Neural cell (in vitro differentiated cells): ENCODE data around the gene RAPGEF4. TPM values are rescaled to one million over a fixed set of nuclear protein-coding genes. Genes with fewer than 3 reads are reported as not detected.

ENCODE experiments used
- H2AFZ ChIP-seq: fragments of 200-600, 300-800 bp; sonication (generic), shearing (Covaris generic); 2 replicates; pipeline ENCODE4 v1.6.0; 2014; ENCODE audit warnings: low read depth, mild to moderate bottlenecking, antibody characterized with exemption, low read length, moderate library complexity
- H3F3A ChIP-seq: fragments of 200-600 bp; shearing (Covaris generic); 2 replicates; pipeline ENCODE4 v1.6.1; 2016; ENCODE audit warnings: mild to moderate bottlenecking, moderate library complexity, mixed read lengths, antibody characterized with exemption, low read length; ENCODE audit not compliant: insufficient read depth, poor library complexity, severe bottlenecking
- H3K27ac ChIP-seq: fragments of 200-600, 300-800 bp; sonication (generic), shearing (Covaris generic); 2 replicates; pipeline ENCODE4 v1.5.1; 2014; ENCODE audit warnings: mild to moderate bottlenecking, low read length, moderate library complexity
- H3K27me3 ChIP-seq: fragments of 300-800, 200-600 bp; sonication (generic), shearing (Covaris generic); 2 replicates; pipeline ENCODE4 v1.6.0; 2014; ENCODE audit warnings: mild to moderate bottlenecking, low read depth, low read length, moderate library complexity; ENCODE audit not compliant: insufficient read depth
- H3K36me3 ChIP-seq: fragments of 300-800, 200-600 bp; sonication (generic), shearing (Covaris generic); 2 replicates; pipeline ENCODE4 v1.5.1; 2014; ENCODE audit warnings: mild to moderate bottlenecking, antibody characterized with exemption, low read length, moderate library complexity; ENCODE audit not compliant: insufficient read depth
- H3K4me2 ChIP-seq: fragments of 300-800, 200-600 bp; sonication (generic), shearing (Covaris generic); 2 replicates; pipeline ENCODE4 v1.6.0; 2014; ENCODE audit warnings: mild to moderate bottlenecking, low read length
- H3K4me3 ChIP-seq: fragments of 300-800, 200-600 bp; sonication (generic), shearing (Covaris generic); 2 replicates; pipeline ENCODE4 v1.5.1; 2014; ENCODE audit warnings: mild to moderate bottlenecking, low read length, moderate library complexity
- H3K79me2 ChIP-seq: fragments of 200-600 bp; shearing (Covaris generic); replicated peaks from 2 replicates; pipeline ENCODE4 v1.6.0; 2014; ENCODE audit warnings: mild to moderate bottlenecking, low read length, moderate library complexity; ENCODE audit not compliant: insufficient read depth
- H3K9ac ChIP-seq: fragments of 300-800, 200-600 bp; sonication (generic), shearing (Covaris generic); 2 replicates; pipeline ENCODE4 v1.6.1; 2016; ENCODE audit warnings: mild to moderate bottlenecking, low read length, mixed read lengths
- H3K9me2 ChIP-seq: fragments of 200-600 bp; shearing (Covaris generic); 2 replicates; pipeline ENCODE4 v1.6.1; 2016; ENCODE audit warnings: mild to moderate bottlenecking, low read length, mixed read lengths; ENCODE audit not compliant: insufficient read depth
- H3K9me3 ChIP-seq: fragments of 200-600, 300-800 bp; sonication (generic), shearing (Covaris generic); 2 replicates; pipeline ENCODE4 v1.6.1; 2016; ENCODE audit warnings: mild to moderate bottlenecking, mixed run types, low read length, moderate library complexity, mixed read lengths
- H4K20me1 ChIP-seq: fragments of 200-600 bp; shearing (Covaris generic); 2 replicates; pipeline ENCODE4 v1.6.1; 2016; ENCODE audit warnings: mild to moderate bottlenecking, mixed run types; ENCODE audit not compliant: insufficient read depth
- EP300 ChIP-seq: fragments of 450-650 bp; conservative IDR thresholded peaks from 2 replicates; pipeline ENCODE4 v1.6.1; 2014; ENCODE audit warnings: antibody characterized with exemption, mild to moderate bottlenecking, moderate library complexity; ENCODE audit not compliant: poor library complexity, severe bottlenecking
- EZH2 ChIP-seq: fragments of 200-600, 300-800 bp; shearing (Covaris generic), sonication (generic); IDR thresholded peaks from 2 replicates; pipeline ENCODE4 v1.6.1; 2014; ENCODE audit warnings: antibody characterized with exemption, low read length, borderline replicate concordance, mild to moderate bottlenecking; ENCODE audit not compliant: insufficient read depth, poor library complexity, severe bottlenecking
- MXI1 ChIP-seq: fragments of 450-650 bp; conservative IDR thresholded peaks from 2 replicates; pipeline ENCODE4 v1.6.1; 2014; ENCODE audit warnings: antibody characterized with exemption, mild to moderate bottlenecking; ENCODE audit not compliant: poor library complexity, severe bottlenecking
- POLR2AphosphoS5 ChIP-seq: IDR thresholded peaks from 2 replicates; pipeline ENCODE4 v1.6.1; 2012
- RAD21 ChIP-seq: fragments of 450-650 bp; conservative IDR thresholded peaks from 2 replicates; pipeline ENCODE4 v1.6.1; 2014; ENCODE audit warnings: antibody characterized with exemption, mild to moderate bottlenecking, moderate library complexity
- SMC3 ChIP-seq: fragments of 450-650 bp; conservative IDR thresholded peaks from 2 replicates; pipeline ENCODE4 v1.6.1; 2014; ENCODE audit warnings: antibody characterized with exemption, mild to moderate bottlenecking, moderate library complexity; ENCODE audit not compliant: poor library complexity
- TAF1 ChIP-seq: IDR thresholded peaks from 2 replicates; pipeline ENCODE4 v1.6.1; 2012; ENCODE audit warnings: low read depth
- polyA plus RNA-seq: library from polyadenylated mRNA; depleted of rRNA; stranded (reverse); fragments of >200 nt; gene quantifications from 2 replicates; pipeline ENCODE4 v1.2.3, GENCODE V29; 2014
- TF ChIP-seq, protein P1 (sequence below): IDR thresholded peaks from 2 replicates; pipeline ENCODE4 v1.6.1; 2012; ENCODE audit warnings: borderline replicate concordance
- TF ChIP-seq, protein P2 (sequence below): fragments of 450-650 bp; IDR thresholded peaks from 2 replicates; pipeline ENCODE4 v1.5.1; 2014; ENCODE audit warnings: antibody characterized with exemption, mild to moderate bottlenecking, moderate library complexity; ENCODE audit not compliant: poor library complexity, severe bottlenecking

RAPGEF4 gene
- polyA plus RNA-seq, 1 donor from 2014 or later: 10.4 TPM

GRCh38 chr2:173059971-173060461 is 324.4 kb downstream of the RAPGEF4 start:
- no peaks in the 10 kb centered on the region for H3K36me3 ChIP-seq
- no peak overlapping the region for H3K4me3 ChIP-seq
- no peak overlapping the region for H3K4me2 ChIP-seq
- H3F3A ChIP-seq: no peaks in the 10 kb centered on the region
- H3K9me3 ChIP-seq: no peaks in the 10 kb centered on the region
- no peak overlapping the region for H3K27ac ChIP-seq
- H2AFZ ChIP-seq: no peak overlapping the region
- no peaks in the 10 kb centered on the region for H3K79me2 ChIP-seq
- H3K9me2 ChIP-seq: no peaks in the 10 kb centered on the region
- TF ChIP-seq, protein P1, sequence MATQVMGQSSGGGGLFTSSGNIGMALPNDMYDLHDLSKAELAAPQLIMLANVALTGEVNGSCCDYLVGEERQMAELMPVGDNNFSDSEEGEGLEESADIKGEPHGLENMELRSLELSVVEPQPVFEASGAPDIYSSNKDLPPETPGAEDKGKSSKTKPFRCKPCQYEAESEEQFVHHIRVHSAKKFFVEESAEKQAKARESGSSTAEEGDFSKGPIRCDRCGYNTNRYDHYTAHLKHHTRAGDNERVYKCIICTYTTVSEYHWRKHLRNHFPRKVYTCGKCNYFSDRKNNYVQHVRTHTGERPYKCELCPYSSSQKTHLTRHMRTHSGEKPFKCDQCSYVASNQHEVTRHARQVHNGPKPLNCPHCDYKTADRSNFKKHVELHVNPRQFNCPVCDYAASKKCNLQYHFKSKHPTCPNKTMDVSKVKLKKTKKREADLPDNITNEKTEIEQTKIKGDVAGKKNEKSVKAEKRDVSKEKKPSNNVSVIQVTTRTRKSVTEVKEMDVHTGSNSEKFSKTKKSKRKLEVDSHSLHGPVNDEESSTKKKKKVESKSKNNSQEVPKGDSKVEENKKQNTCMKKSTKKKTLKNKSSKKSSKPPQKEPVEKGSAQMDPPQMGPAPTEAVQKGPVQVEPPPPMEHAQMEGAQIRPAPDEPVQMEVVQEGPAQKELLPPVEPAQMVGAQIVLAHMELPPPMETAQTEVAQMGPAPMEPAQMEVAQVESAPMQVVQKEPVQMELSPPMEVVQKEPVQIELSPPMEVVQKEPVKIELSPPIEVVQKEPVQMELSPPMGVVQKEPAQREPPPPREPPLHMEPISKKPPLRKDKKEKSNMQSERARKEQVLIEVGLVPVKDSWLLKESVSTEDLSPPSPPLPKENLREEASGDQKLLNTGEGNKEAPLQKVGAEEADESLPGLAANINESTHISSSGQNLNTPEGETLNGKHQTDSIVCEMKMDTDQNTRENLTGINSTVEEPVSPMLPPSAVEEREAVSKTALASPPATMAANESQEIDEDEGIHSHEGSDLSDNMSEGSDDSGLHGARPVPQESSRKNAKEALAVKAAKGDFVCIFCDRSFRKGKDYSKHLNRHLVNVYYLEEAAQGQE: no peak
- TF ChIP-seq EZH2 (no peak), TAF1 (no peak), EP300 (no peak), POLR2AphosphoS5 (no peak), SMC3 (no peak), RAD21 (no peak), MXI1 (no peak)
- TF ChIP-seq, protein P2, sequence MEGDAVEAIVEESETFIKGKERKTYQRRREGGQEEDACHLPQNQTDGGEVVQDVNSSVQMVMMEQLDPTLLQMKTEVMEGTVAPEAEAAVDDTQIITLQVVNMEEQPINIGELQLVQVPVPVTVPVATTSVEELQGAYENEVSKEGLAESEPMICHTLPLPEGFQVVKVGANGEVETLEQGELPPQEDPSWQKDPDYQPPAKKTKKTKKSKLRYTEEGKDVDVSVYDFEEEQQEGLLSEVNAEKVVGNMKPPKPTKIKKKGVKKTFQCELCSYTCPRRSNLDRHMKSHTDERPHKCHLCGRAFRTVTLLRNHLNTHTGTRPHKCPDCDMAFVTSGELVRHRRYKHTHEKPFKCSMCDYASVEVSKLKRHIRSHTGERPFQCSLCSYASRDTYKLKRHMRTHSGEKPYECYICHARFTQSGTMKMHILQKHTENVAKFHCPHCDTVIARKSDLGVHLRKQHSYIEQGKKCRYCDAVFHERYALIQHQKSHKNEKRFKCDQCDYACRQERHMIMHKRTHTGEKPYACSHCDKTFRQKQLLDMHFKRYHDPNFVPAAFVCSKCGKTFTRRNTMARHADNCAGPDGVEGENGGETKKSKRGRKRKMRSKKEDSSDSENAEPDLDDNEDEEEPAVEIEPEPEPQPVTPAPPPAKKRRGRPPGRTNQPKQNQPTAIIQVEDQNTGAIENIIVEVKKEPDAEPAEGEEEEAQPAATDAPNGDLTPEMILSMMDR: no peak
- no peaks in the 10 kb centered on the region for H4K20me1 ChIP-seq
- H3K27me3 ChIP-seq: no peaks in the 10 kb centered on the region
- no peak overlapping the region for H3K9ac ChIP-seq

- no peak overlapping the region for H3K9ac ChIP-seq
- no peak overlapping the region for H2AFZ ChIP-seq
- H3K4me3 ChIP-seq: no peak overlapping the region
- H3K9me3 ChIP-seq: no peaks in the 10 kb centered on the region
- no peaks in the 10 kb centered on the region for H3K27me3 ChIP-seq
- no peaks in the 10 kb centered on the region for H3F3A ChIP-seq
- H3K9me2 ChIP-seq: no peaks in the 10 kb centered on the region
- TF ChIP-seq EZH2: no peak
- no peak for TF ChIP-seq MXI1
- TF ChIP-seq EP300: no peak
- TF ChIP-seq, protein P2: no peak
- H3K36me3 ChIP-seq: no peaks in the 10 kb centered on the region
- H3K79me2 ChIP-seq: no peaks in the 10 kb centered on the region
- H3K4me2 ChIP-seq: no peak overlapping the region
- no peak overlapping the region for H3K27ac ChIP-seq
- H4K20me1 ChIP-seq: no peaks in the 10 kb centered on the region
Measured at GRCh38 chr2:173062801-173063200, 327.2 kb downstream of the RAPGEF4 start.
